ENCODE data around the gene HMGXB3.

HMGXB3 gene

DNA sequence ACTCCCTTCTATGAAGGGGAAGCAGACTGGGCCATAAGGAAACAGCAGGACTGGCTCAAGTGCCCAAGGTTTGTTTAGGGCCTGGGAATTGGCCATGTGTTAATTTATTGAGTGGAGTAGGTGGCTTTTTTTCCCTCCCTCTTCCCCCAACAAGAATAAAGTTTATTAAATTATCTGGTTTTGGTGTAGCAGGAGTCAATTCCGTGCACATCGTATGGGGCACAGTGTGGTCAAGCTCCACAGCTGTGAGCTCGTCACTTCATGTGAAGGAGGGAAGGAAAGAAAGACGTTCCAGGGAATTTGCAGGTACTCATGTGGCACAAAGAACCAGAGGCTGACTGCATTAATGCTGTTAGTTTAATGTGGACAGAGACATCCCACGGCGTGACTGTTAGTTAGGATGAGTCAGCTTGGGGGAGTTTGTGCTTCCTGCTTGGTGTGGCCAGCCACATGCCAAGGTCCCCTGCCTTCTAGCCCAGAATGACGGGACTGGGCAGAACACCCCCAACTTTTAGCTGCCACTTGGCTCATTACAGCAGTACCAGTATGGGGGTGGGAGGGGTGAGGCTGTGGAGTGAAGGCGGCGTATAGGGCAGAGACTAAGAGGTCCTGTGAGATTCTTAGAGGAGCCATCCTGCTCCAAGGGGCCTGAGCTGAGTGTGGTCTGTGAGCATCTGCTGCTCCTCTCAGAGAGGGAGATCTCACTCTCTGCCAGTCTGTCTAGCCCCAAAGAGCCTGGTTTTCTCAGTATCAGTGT is 52.6 kb downstream of the HMGXB3 start:
- no peak for DNase-seq

DNA sequence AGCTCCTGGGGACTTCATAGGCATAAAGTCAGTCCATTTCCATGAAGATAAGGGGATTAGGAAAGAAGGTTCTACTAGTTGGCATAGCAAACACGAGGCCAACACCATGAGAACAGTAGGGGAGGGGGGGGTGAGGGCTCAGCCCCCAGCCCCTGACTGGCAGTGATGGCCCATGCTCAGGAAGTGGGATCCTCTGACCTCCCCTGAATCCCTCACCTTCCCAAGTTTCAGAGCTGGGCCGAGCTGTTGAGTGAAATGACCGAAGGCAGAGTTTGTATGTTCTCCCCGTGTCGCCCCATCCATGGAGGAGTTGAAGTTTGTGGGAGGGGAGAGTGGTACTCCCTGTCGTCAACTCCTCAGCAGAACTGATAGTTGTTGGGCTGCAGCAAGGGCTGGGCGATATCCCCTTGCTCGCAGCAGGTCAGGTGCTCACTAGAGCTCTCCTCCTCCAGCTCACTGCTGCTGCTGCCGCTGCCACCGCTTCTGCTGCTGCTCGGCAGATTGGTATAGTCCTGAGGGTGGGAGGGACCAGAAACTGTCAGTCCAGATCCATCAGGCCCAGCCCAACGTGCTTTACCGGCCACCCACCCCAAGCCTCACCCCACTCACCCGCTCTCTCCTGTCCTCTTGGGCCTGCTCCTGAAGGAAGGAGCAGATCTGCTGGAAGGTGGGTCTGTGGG is 53.3 kb downstream of the HMGXB3 start:
- DNase-seq = no peak

DNA sequence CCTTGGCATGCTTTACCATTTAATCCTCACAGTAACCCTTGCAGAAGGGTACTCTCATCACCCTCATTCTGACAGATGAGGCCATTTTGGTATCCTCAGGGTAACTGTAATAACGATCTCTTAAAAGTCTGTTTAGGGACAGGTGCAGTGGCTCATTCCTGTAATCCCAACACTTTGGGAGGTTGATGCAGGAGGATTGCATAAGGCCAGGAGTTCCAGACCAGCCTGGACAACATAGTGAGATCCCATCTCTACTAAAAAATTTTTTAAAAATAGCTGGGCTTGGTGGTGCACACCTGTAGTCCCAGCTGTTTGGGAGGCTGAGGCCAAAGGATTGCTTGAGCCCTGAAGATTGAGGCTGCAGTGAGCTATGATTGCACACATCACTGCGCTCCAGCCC is 54.0 kb downstream of the HMGXB3 start:
- no peak for DNase-seq

DNA sequence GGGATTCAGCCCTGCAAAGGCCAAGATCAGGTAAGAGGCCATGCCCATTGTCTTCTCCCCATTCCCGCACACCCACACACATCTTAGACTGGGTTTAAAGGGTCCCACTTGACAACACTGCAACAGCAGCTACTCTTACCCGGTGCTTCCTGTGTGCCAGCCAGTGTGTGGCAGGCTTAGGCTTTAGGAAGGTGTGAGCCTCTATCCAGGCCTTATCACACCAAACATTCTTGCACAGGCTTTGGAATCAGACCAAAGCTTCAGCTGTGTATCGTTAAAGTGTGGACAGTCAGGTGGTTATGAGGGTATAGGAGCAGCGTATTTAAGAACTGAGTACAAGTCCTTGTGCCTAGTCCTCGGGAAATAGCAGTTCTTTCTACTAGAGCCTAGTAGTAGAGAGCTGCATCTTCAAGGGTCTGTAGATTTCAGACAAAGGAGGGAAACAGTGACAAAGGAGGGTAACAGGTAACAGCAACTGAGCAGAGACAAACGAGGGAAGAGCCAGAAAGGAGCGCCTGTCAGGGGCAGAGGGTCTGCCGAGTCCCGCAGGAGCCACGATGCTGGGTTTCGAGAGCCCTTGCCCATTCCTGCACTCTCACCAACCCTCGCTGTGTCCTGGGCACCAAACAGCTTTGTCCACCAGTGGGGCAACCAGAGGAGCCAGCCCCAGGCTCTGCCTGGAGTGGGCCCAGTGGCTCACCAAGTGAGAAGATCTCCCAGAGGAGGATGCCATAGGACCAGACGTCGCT is 55.0 kb downstream of the HMGXB3 start:
- no peak for DNase-seq

DNA sequence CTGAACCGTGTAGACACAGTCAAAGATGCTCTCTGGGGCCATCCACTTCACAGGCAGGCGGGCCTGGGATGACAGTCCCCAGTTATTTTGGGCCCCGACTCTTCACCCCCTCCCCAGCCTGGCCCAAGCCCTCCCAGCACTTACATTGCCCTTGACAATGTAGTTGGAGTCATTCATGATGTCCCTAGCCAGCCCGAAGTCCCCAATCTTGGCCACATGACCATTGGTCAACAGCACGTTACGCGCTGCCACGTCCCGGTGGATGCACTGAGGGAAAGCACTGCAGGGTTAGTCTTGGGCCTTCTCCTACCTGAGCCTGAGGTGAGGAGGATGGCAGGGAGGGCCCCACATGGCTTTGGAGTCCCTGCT is 55.5 kb downstream of the HMGXB3 start:
- no peak for DNase-seq

DNA sequence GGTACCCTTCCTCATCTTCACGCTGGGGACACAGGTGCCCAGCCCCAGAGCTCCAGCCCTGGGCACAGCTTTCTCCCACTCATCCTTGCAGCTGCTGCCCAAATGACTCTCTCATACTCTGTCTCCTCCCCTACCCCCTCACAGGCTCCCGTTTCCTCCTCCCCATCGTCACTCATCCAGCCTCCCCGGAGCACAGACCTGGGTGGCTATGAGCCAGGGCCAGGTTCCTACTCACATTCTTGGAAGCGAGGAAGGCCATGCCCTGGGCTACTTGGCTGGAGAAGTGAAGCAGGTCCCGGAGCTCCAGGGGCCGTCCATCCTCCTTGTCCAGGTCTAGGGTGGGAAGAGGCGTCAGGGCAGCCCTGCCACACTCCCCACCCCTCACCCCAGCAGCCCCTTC is 56.5 kb downstream of the HMGXB3 start:
- no peak for DNase-seq

DNA sequence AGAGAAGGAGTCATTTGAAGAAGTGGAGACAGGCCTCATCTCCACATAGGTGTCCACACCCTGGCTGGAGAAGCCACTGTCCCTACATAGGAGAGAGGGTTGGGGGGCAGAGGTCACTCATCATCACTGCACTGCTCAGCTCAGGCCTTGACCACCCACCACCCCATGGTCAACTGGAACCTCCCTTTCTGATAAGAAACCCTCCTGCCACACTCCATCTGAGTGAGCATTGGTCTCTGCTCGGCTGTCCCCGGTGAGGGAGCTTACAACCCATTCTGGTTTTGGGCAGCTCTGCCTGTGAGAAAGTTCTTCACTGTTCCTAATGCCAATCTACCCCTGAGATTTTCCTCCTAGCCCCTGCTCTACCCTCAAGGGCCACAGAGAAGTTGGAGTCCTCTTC is 57.0 kb downstream of the HMGXB3 start:
- DNase-seq = no peak

DNA sequence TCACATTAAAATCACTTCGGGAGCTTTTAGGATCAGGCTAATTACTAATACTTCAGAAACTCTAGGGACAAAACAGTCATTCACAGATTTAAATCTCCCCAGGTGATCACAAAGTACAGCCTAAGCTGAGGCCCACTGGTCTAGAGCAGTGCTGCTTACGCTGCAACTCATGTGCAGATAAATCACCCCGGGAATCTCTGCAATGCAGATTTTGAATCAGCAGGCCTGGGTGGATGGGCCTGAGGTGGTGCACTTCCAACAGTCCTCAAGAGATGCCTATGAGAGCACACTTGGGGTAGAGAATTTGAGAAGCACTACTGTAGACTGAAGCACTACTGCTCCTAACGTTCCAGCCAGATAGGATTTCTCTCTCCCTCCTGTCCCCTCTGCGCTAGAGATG is 57.5 kb downstream of the HMGXB3 start:
- no peak for DNase-seq

DNA sequence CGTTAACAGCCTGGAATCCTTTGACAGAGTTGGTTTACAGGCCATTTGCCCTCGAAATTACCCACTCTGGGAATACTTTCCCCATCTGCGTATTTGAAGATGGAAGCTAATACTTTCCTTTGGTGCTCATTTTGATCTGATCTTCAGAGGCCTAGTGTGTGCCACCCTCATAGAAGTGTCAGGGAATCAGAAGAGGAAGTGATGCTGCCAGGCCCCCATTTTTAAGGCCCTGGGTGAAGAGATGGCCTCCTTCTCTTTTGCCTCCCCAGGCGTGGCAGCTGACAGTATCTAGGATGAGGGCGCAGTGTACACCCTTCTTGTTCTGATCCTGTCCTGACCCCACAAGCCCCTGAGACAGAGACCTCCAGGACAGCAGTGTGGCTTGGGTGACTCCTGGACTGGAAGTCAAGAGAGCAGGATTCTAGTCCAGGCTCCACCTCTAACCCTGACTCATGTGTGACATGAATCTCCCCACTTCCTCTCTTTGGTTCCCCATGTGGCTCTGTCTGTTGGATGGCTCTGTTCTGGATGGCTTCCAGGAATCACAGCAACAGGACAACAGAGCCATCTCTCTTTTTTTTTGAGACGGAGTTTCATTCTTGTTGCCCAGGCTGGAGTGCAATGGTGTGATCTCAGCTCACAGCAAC is 58.1 kb downstream of the HMGXB3 start:
- no peak for DNase-seq

DNA sequence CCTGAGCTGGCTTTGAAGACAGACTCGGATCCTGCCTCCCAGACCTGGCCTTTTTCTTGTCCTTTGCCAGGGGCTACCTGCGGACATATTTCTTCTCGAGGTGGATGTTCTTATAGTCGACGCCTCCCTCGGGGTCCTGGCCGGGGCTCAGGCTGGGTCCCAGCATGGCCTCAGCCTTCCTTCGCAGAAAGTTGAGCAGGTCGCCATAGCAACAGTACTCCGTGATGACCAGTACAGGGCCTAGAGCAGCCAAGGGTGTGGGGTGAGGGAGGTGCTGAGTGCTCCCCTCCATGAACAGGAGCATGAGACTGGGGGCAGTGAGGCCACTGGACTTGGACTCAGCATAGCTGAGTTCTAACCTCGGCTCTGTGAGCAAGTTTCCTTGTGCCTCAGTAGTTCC is 59.1 kb downstream of the HMGXB3 start:
- DNase-seq = no peak

DNA sequence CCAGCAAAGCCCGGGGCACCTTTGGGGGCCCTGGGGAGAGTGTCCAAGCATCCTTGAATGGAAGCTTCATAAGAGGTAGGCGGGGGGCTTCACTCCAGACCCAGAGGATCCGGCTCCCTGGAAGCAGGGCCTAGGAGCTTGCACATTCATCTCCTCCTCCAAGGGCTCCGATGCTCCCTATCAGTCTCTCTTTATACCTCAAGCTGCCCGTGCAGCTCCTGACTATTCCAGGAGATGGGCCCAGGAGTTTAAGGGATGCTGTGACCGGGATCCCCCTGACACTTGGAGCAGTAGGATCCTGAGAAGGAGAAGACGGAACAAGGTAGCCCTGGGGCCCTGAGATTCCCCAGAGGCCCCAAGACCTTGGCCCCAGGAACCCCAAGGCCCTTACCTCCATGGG is 59.9 kb downstream of the HMGXB3 start:
- DNase-seq = no peak

DNA sequence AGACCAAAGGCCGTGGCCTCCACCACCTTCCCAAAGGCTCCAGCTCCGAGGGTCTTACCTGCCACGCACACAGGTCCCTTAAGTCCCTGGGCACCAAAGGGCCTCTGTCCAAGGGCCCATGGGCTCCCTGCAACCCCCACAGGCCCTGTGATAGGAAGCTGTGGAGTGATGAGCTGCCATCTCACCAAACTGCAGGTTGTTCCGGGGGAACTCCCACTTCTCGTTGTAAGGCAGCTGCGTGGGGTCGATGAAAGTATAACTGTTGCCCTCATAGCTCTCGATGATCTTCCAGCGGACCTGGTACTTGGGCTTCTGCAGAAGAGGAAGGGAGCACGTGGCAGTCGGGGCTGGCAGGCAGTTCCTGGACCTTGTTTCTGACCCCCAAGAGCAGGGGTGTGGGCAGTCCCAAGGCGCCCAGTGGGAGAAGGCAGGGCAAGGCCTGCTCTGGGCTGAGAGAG is 61.0 kb downstream of the HMGXB3 start:
- no peak for DNase-seq

DNA sequence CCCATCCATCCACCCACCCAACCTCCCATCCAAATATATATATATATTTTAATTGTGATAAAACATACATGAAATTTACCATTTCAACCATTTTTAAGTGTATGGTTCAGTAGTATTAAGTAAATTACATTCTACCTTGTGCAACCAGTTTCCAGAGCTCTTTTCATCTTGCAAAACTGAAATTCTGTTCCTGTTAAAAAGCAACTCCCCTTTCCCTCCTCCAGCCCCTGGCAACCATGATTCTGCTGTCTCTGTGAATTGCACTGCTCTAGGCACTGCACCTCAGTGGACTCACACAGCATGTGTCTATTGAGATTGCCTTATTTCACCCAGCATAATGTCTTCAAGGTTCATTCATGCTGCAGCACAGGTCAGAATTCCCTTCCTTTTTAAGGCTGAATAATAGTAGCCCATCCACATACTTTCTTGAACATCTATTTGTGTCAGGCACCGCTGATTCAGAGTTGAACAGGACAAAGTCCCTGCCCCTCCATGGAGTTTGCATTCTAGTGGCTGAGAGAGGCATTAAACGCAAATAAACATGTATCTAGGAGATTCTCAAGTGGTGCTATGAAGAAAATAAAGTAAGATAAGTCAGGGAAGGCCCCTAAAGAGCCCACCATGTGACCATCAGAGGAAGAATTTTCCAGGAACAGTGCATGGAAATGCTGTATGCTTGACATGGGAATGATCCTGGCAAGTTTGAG is 61.8 kb downstream of the HMGXB3 start:
- DNase-seq = no peak

DNA sequence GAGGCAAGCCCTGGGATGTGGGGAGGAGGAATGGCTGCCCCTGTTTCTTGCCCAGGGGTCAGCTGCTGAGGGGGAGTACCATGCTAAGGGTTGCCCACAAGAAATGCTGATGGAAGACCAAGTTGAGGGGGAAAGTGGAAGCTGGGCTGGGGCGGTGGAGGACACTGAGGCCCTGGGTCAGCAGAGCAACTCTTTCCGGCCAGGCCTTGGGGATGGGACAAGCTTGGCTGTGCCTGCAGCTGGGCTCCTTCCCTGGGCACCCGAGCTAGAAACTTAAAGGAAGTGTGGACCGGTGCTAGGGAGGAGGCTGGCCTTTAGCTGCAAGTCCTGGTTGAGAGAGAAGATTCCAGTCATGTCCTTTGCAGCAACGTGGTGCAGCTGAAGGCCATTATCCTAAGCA is 63.1 kb downstream of the HMGXB3 start:
- DNase-seq = no peak

DNA sequence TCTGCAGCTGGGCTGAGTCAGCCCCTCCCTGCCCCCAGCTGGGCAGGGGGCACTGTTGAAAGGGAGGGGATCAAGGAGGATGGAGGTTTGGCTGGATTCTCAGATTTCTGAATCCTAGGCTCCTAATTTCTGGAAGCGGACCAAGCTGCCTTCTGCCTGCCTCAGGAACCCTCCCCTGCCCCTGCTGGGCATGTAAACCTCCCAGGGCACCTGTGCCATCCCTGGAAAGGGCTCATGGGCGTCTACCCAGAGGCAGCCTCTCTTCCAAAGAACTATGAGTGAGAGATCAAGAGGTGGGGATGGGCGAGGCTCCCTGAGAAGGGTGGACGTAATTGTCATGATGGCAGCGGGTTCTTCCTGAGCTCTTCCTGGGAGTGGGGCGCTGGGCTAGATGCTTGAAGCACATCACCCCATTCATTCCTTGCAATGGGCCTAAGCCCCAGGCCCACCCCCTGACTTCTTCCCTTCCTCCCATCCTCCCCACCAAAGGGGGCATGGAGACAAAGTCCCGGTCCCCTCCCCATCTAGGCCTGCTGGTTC is 64.2 kb downstream of the HMGXB3 start:
- DNase-seq = no peak

DNA sequence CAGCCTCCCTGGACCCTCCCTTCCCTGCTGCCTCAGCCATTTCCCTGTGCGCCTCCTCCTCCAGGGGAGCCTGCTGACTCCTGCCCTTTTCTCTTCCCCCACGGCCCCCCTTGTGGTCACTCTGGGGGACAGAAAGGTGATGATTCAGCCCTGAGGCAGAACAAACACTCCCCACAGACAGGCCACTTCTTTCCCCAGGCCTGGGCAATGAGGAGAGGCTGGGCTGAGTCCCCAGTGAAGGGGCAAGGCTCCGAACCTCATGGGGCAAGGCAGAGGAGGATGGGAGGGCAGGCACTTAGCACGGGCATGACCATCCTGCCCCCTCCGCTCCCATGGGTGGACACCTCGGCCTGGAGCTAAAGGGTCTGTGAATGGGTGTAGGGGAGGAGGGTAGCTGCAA is 64.8 kb downstream of the HMGXB3 start:
- no peak for DNase-seq

DNA sequence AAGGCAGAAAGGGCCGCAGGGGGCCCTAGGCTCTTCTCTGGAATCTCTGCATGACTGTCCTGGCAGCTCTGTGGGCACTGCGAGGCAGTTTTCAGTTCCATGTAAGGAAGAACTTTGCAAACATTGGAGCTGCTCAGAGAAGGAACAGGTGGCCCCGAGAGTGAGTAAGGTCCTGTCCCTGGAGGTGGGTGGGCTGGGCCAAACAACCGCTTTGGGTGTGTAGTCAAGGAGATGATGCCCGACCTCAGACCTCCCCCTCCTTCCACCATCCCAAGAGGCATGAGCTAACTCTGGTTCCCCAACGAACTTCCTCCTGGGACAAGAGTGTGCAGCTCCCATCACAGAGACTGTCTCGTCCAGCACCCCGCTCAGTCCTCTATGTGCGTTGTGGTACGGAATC is 65.3 kb downstream of the HMGXB3 start:
- DNase-seq = no peak

DNA sequence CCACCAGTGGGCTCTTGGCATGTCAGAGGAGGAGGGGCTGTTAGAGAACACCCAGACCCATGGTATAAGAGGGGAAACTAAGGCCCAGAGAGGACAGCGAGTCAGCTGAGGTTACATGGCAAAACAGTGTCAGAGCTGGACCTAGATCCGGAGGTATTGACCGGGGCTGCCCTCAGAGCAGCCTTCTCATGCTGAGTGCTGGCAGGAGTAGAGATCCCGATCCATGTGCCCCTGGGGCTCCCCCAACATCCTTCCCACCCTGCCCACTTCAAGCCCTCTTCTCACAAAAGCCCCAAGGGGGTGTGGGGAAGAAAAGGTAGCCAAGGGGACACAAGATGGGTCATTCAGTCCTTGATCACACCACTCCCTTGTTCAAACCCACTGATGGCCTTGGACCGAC is 65.9 kb downstream of the HMGXB3 start:
- no peak for DNase-seq

DNA sequence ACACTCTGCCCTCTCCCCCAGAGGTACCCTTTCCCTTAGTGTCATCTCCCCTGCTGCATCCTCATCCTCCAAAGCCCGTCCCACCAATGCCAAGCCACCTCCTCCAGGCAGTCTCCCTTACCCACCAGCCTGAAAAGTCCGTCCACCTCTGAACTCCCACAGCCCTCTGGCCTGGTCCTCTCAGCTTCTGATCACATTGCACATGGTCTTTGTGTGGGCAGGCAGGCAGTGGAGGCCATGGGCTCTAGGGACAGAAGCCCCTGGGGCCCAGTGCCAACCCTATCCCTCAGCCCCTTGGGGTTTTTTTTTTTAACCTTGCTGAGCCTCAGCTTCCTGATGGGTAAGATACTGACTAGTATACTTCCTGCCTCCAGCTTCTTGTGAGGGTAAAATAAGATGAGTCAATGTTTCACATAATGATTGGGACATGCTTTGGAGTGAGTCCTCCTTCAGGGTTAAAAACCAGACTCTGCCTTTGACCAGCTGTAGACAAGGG is 66.4 kb downstream of the HMGXB3 start:
- no peak for DNase-seq

DNA sequence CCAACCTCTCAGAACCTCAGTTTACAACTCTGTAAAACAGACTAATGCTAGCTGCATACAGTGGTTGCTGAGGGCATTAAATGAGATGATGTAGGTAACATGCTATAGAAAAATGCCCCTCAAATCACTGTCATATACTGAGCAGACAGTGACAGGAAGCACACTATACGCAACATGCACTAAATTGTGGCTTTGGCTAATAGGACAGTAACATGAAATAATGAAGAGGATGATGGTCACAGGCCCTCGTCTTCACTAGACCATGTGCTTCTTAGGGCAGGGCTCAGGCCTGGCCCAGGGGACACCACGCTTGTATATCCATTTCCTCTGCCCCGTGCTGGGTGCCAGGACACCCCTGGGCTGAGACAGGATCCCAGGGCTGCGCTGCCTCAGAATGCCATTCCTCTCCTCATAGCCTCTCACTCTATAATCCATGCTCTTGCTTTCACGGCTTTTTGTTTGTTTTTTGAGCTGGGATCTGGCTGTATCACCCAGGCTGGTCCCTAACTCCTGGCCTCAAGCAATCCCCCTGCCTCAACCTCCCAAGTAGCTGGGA is 66.9 kb downstream of the HMGXB3 start:
- no peak for DNase-seq

DNA sequence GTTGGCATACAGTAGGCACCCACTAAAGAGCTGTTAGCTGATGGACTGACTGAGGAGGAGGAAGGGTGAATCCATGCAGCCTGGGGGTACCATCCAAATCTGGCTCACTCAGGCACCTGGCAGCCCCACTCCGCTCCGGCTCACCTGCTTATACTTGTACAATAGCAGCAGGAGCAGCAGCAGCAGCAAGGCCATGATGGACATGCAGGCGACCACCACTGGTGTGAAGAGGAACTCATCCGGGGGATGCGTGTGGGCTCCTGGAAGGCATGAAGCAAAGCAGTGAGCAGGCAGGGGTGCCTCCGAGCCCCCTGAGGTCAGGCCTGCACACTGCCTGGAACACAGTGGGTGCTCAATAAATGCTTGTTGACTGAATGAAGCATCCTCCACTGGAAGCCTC is 67.5 kb downstream of the HMGXB3 start:
- no peak for DNase-seq

DNA sequence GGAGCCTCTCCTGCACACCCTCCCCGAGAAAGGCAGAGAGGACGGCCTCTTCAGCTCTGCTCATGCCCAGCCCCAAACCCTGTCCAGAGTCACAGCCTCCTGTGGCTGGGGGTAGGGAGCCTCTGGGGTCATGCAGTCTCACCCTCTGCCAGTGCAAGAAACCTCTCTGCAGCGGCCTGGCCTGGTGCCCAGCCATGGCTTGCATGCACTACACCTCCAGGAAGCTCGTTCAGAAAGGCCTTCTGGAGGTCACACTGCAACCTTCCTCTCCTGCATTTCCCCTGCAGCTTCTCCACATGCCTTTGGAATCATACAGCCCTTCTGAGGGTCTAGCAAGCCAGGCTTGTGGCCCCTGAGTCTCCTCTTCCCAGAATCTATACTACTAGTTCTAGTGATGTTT is 67.9 kb downstream of the HMGXB3 start:
- no peak for DNase-seq
